HG03039 (cell line): ENCODE results near the gene ISM2.

Experiments used
- ATAC-seq: cut with Tn5 transposase; IDR thresholded peaks from one replicate; pipeline ENCODE4 v1.9.1; 2021; ENCODE audit warnings: mild to moderate bottlenecking, moderate library complexity; ENCODE audit not compliant: unreplicated experiment

Gene ISM2

GRCh38 chr14:77508876-77509275 lies 10.3 kb upstream of the ISM2 start:
- ATAC-seq = no peak

- no peak for ATAC-seq
Measured at GRCh38 chr14:77508249-77508648, 9.6 kb upstream of the ISM2 start.

- no peak for ATAC-seq
Measured at GRCh38 chr14:77507762-77508161, 9.1 kb upstream of the ISM2 start.

GRCh38 chr14:77505031-77505430 lies 6.4 kb upstream of the ISM2 start:
- no peak for ATAC-seq

- ATAC-seq = no peak
Measured at GRCh38 chr14:77503138-77503537, 4.5 kb upstream of the ISM2 start.

- no peak for ATAC-seq
Measured at GRCh38 chr14:77502109-77502782, 3.6 kb upstream of the ISM2 start.

- peak; percentile 18 for ATAC-seq
Measured at GRCh38 chr14:77498984-77499527, 440 bp upstream of the ISM2 start.

- no peak for ATAC-seq
Measured at GRCh38 chr14:77495334-77495733, 3.3 kb downstream of the ISM2 start.

- ATAC-seq = no peak
Measured at GRCh38 chr14:77491056-77491455, 7.6 kb downstream of the ISM2 start.

GRCh38 chr14:77490347-77490986 lies 8.1 kb downstream of the ISM2 start:
- no peak for ATAC-seq

GRCh38 chr14:77489041-77489440 lies 9.6 kb downstream of the ISM2 start:
- no peak for ATAC-seq

GRCh38 chr14:77488558-77488957 lies 10.1 kb downstream of the ISM2 start:
- ATAC-seq = no peak

- ATAC-seq = no peak
Measured at GRCh38 chr14:77485901-77486678, 12.5 kb downstream of the ISM2 start.

- ATAC-seq = no peak
Measured at GRCh38 chr14:77485256-77485655, 13.4 kb downstream of the ISM2 start.

- no peak for ATAC-seq
Measured at GRCh38 chr14:77482422-77482821, 16.2 kb downstream of the ISM2 start.

- ATAC-seq = peak; percentile 74
Measured at GRCh38 chr14:77478796-77479195, 19.8 kb downstream of the ISM2 start.

- ATAC-seq = no peak
Measured at GRCh38 chr14:77478029-77478428, 20.6 kb downstream of the ISM2 start.

- ATAC-seq = no peak
Measured at GRCh38 chr14:77475432-77476115, 23.0 kb downstream of the ISM2 start.

- no peak for ATAC-seq
Measured at GRCh38 chr14:77474479-77475177, 24.0 kb downstream of the ISM2 start.

- ATAC-seq = no peak
Measured at GRCh38 chr14:77473921-77474320, 24.7 kb downstream of the ISM2 start.
